ENCODE results near the gene RPS6KB1. TPM values are rescaled to one million over a fixed set of nuclear protein-coding genes. Genes with fewer than 3 reads are reported as not detected.

Gene RPS6KB1
- total and polyA plus RNA-seq, 10 of the 15 experiments (the other 5 are each of a cell fraction or from before 2014, with no cell fraction given) = 6.6 to 33.2 (median 26.0) TPM

Small RNA genes within 50 kb of the gene (small RNA-seq; reads per million reads assigned to genes)
- gene RNU6-450P = not detected
- not detected for gene RPS29P21

Other genes with a start within 250 kb of the RPS6KB1 start
- gene PTRH2, start 185.7 kb upstream of the RPS6KB1 start, total RNA-seq (2014; rRNA removed) = 47.0 and 48.7 TPM in 2 replicates
- gene PTRH2, start 185.7 kb upstream of the RPS6KB1 start, total RNA-seq (2014; rRNA removed; fragmentation: Illumina TruSeq; extraction: Trizol) = 38.3 and 38.8 TPM in 2 replicates
- gene PTRH2, start 185.7 kb upstream of the RPS6KB1 start, total RNA-seq (2021) = 37.7 and 41.7 TPM in 2 replicates
- 81.6 and 94.8 TPM in 2 replicates for gene PTRH2, start 185.7 kb upstream of the RPS6KB1 start, polyA plus RNA-seq (2011; rRNA removed)
- gene PTRH2, start 185.7 kb upstream of the RPS6KB1 start, polyA plus RNA-seq (2014; fragmentation: Illumina TruSeq; extraction: Trizol) = 73.0 and 84.6 TPM in 2 replicates
- 100 to 1,000 TPM; 128 to 156 TPM for gene PTRH2, start 185.7 kb upstream of the RPS6KB1 start, polyA plus RNA-seq (2014; fragmentation: Nextera tagmentation; extraction: Ambion mirVana)
- 62.5 and 67.5 TPM in 2 replicates for gene PTRH2, start 185.7 kb upstream of the RPS6KB1 start, polyA plus RNA-seq (2014; rRNA removed)
- 10 to 100 TPM; 58.0 to 59.3 TPM for gene PTRH2, start 185.7 kb upstream of the RPS6KB1 start, polyA plus RNA-seq (2016; fragmentation: Nextera tagmentation; extraction: Ambion mirVana)
- gene VMP1, start 185.5 kb upstream of the RPS6KB1 start, total RNA-seq (2014; rRNA removed) = 135 and 169 TPM in 2 replicates
- gene VMP1, start 185.5 kb upstream of the RPS6KB1 start, total RNA-seq (2014; rRNA removed; fragmentation: Illumina TruSeq; extraction: Trizol) = 150 and 160 TPM in 2 replicates
- gene VMP1, start 185.5 kb upstream of the RPS6KB1 start, total RNA-seq (2021) = 132 and 139 TPM in 2 replicates
- 171 and 218 TPM in 2 replicates for gene VMP1, start 185.5 kb upstream of the RPS6KB1 start, polyA plus RNA-seq (2011; rRNA removed)
- gene VMP1, start 185.5 kb upstream of the RPS6KB1 start, polyA plus RNA-seq (2014; fragmentation: Illumina TruSeq; extraction: Trizol) = 121 and 153 TPM in 2 replicates
- 100 to 1,000 TPM; 130 to 199 TPM for gene VMP1, start 185.5 kb upstream of the RPS6KB1 start, polyA plus RNA-seq (2014; fragmentation: Nextera tagmentation; extraction: Ambion mirVana)
- gene VMP1, start 185.5 kb upstream of the RPS6KB1 start, polyA plus RNA-seq (2014; rRNA removed) = 78.0 and 88.4 TPM in 2 replicates
- 100 to 1,000 TPM; 107 to 111 TPM for gene VMP1, start 185.5 kb upstream of the RPS6KB1 start, polyA plus RNA-seq (2016; fragmentation: Nextera tagmentation; extraction: Ambion mirVana)
- gene TUBD1, start 178 bp upstream of the RPS6KB1 start, total RNA-seq (2014; rRNA removed) = 9.2 and 9.4 TPM in 2 replicates
- gene TUBD1, start 178 bp upstream of the RPS6KB1 start, total RNA-seq (2014; rRNA removed; fragmentation: Illumina TruSeq; extraction: Trizol) = 7.8 and 9.3 TPM in 2 replicates
- 7.7 TPM in 2 replicates for gene TUBD1, start 178 bp upstream of the RPS6KB1 start, total RNA-seq (2021)
- 10.8 and 13.3 TPM in 2 replicates for gene TUBD1, start 178 bp upstream of the RPS6KB1 start, polyA plus RNA-seq (2011; rRNA removed)
- 8.7 and 12.3 TPM in 2 replicates for gene TUBD1, start 178 bp upstream of the RPS6KB1 start, polyA plus RNA-seq (2014; fragmentation: Illumina TruSeq; extraction: Trizol)
- 1 to 10 TPM; 5.3 to 6.6 TPM for gene TUBD1, start 178 bp upstream of the RPS6KB1 start, polyA plus RNA-seq (2014; fragmentation: Nextera tagmentation; extraction: Ambion mirVana)
- gene TUBD1, start 178 bp upstream of the RPS6KB1 start, polyA plus RNA-seq (2014; rRNA removed) = 6.1 and 7.0 TPM in 2 replicates
- gene TUBD1, start 178 bp upstream of the RPS6KB1 start, polyA plus RNA-seq (2016; fragmentation: Nextera tagmentation; extraction: Ambion mirVana) = 10 to 100 TPM in 1 of 2 experiments, 1 to 10 TPM in 1; 8.0 to 10.3 TPM
- 8.9 and 9.0 TPM in 2 replicates for gene RNFT1, start 71.6 kb downstream of the RPS6KB1 start, total RNA-seq (2014; rRNA removed)
- 7.7 and 8.0 TPM in 2 replicates for gene RNFT1, start 71.6 kb downstream of the RPS6KB1 start, total RNA-seq (2014; rRNA removed; fragmentation: Illumina TruSeq; extraction: Trizol)
- gene RNFT1, start 71.6 kb downstream of the RPS6KB1 start, total RNA-seq (2021) = 7.6 and 9.3 TPM in 2 replicates
- gene RNFT1, start 71.6 kb downstream of the RPS6KB1 start, polyA plus RNA-seq (2011; rRNA removed) = 11.9 and 15.3 TPM in 2 replicates
- gene RNFT1, start 71.6 kb downstream of the RPS6KB1 start, polyA plus RNA-seq (2014; fragmentation: Illumina TruSeq; extraction: Trizol) = 11.3 and 12.2 TPM in 2 replicates
- gene RNFT1, start 71.6 kb downstream of the RPS6KB1 start, polyA plus RNA-seq (2014; fragmentation: Nextera tagmentation; extraction: Ambion mirVana) = 10 to 100 TPM; 13.6 to 16.9 TPM
- gene RNFT1, start 71.6 kb downstream of the RPS6KB1 start, polyA plus RNA-seq (2014; rRNA removed) = 6.9 and 9.4 TPM in 2 replicates
- 10 to 100 TPM; 17.0 to 20.2 TPM for gene RNFT1, start 71.6 kb downstream of the RPS6KB1 start, polyA plus RNA-seq (2016; fragmentation: Nextera tagmentation; extraction: Ambion mirVana)
- 11.7 and 12.3 TPM in 2 replicates for gene HEATR6, start 185.8 kb downstream of the RPS6KB1 start, total RNA-seq (2014; rRNA removed)
- gene HEATR6, start 185.8 kb downstream of the RPS6KB1 start, total RNA-seq (2014; rRNA removed; fragmentation: Illumina TruSeq; extraction: Trizol) = 9.4 and 9.9 TPM in 2 replicates
- gene HEATR6, start 185.8 kb downstream of the RPS6KB1 start, total RNA-seq (2021) = 12.9 and 15.1 TPM in 2 replicates
- 10.5 and 13.4 TPM in 2 replicates for gene HEATR6, start 185.8 kb downstream of the RPS6KB1 start, polyA plus RNA-seq (2011; rRNA removed)
- 12.8 and 17.2 TPM in 2 replicates for gene HEATR6, start 185.8 kb downstream of the RPS6KB1 start, polyA plus RNA-seq (2014; fragmentation: Illumina TruSeq; extraction: Trizol)
- gene HEATR6, start 185.8 kb downstream of the RPS6KB1 start, polyA plus RNA-seq (2014; fragmentation: Nextera tagmentation; extraction: Ambion mirVana) = 1 to 10 TPM; 3.4 to 5.2 TPM
- gene HEATR6, start 185.8 kb downstream of the RPS6KB1 start, polyA plus RNA-seq (2014; rRNA removed) = 7.7 and 11.6 TPM in 2 replicates
- 10 to 100 TPM in 1 of 2 experiments, 1 to 10 TPM in 1; 8.4 to 10.9 TPM for gene HEATR6, start 185.8 kb downstream of the RPS6KB1 start, polyA plus RNA-seq (2016; fragmentation: Nextera tagmentation; extraction: Ambion mirVana)

Measured in GM12878 (cell line).